H54 (cell line): ENCODE results near the gene FAS.

Source experiments
- DNase-seq: peaks from one replicate; pipeline ENCODE4 v3.0.0; 2011; ENCODE audit warnings: low spot score, mixed read lengths; ENCODE audit not compliant: insufficient read length
- FAIRE-seq: peaks from 3 replicates; lab custom pipeline; 2011; peaks lifted over from hg19 to GRCh38; lab: Jason Lieb, UNC
- POLR2A ChIP-seq: IDR thresholded peaks from 2 replicates; pipeline ENCODE4 v1.6.1; 2011; ENCODE audit warnings: low read depth, mild to moderate bottlenecking, low read length

The FAS gene

GRCh38 chr10:88961266-88961665 is 29.3 kb upstream of the FAS start:
- no peak for DNase-seq
- peak; percentile 27 for FAIRE-seq
- TF ChIP-seq POLR2A: no peak

DNA sequence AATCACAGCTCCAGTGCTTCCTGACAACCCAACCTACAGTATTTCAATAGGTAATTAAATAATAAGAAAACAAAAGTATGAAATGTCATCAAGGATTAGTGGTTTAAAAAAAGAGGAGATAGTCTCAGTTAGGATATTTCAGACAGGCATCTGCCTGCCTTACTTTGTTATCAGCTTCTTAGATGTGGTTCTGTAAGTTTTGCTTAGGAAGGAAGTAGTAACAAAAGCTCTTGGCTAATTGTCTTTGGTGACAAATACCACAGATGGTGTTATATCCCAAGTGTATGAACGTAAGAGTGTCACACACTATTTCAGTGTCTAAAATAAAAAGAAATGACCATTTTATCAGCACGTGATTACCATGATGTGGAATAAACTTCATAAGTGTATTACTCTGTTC is 28.3 kb upstream of the FAS start:
- no peak for TF ChIP-seq POLR2A
- no peak for DNase-seq
- FAIRE-seq: no peak

- FAIRE-seq (no peak), DNase-seq (no peak)
- TF ChIP-seq POLR2A: no peak
These were observed 27.3 kb upstream of the FAS start for GRCh38 chr10:88963318-88963717.

- no peak for DNase-seq
- FAIRE-seq: no peak
- no peak for TF ChIP-seq POLR2A
These were observed 26.2 kb upstream of the FAS start for GRCh38 chr10:88964360-88964759.

- TF ChIP-seq POLR2A: no peak
- no peak for DNase-seq
- FAIRE-seq: no peak
These were observed 25.7 kb upstream of the FAS start for GRCh38 chr10:88964869-88965415.

DNA sequence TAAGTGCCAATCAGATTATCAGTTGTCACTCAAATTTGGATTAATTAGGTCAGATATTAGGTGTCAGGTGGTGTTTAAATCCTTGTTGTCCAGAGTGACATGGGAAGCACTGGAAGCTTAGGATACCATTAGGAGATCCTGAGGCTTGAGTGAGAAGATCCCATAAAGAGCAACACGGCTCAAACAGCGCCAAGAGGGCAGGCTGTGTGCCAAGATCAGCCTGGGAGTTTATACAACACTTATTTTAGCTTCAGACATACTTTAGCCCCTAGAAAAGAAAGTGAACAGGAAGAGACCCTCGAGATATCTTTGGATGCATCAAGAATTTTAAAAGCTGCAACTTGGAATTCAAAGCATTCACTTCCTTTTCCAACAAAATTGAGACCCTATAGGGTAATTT is 23.8 kb upstream of the FAS start:
- FAIRE-seq: peak; percentile 38
- no peak for TF ChIP-seq POLR2A
- DNase-seq: no peak

GRCh38 chr10:88968391-88968790 is 22.2 kb upstream of the FAS start:
- no peak for TF ChIP-seq POLR2A
- DNase-seq: no peak
- no peak for FAIRE-seq

DNA sequence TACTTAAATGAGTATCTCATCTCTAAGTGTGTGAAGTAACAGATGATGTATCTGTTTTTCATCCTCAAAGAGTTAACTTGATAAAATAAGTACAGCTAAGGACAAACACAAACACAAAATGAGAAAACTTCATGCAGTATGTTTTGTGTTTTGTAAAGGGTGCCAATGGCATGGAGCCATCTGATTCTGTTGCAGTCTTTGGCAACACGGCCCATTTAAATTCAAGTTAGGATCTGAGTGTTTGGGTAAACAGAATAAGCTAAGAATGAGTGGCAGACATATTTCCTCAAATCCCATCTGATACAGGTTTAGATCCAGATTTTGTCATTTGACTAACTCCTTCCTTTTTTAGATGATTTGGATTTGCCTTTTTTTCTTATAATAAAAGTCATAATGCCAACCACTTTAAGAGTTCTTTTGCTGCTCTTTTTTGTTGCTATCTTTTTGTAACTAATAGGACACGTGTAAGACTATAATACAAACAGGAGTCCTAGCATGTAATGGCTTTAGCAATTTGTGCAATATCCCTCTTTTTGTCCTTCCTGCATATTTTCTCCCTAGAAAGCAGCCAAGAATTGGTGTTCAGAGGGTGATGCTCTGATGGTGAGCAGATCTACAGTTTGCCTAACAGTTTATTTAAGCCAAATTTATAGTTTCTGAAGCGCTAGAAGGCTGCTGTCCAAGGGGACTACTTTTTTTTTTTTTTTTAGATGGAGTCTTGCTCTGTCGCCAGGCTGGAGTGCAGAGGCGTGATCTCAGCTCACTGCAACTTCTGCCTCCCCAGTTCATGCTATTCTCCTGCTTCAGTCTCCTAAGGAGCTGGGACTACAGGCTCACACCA is 19.2 kb upstream of the FAS start:
- FAIRE-seq (peak; percentile 41), DNase-seq (no peak)
- no peak for TF ChIP-seq POLR2A

GRCh38 chr10:88974012-88974411 is 16.6 kb upstream of the FAS start:
- no peak for TF ChIP-seq POLR2A
- DNase-seq (no peak), FAIRE-seq (peak; percentile 36)

DNA sequence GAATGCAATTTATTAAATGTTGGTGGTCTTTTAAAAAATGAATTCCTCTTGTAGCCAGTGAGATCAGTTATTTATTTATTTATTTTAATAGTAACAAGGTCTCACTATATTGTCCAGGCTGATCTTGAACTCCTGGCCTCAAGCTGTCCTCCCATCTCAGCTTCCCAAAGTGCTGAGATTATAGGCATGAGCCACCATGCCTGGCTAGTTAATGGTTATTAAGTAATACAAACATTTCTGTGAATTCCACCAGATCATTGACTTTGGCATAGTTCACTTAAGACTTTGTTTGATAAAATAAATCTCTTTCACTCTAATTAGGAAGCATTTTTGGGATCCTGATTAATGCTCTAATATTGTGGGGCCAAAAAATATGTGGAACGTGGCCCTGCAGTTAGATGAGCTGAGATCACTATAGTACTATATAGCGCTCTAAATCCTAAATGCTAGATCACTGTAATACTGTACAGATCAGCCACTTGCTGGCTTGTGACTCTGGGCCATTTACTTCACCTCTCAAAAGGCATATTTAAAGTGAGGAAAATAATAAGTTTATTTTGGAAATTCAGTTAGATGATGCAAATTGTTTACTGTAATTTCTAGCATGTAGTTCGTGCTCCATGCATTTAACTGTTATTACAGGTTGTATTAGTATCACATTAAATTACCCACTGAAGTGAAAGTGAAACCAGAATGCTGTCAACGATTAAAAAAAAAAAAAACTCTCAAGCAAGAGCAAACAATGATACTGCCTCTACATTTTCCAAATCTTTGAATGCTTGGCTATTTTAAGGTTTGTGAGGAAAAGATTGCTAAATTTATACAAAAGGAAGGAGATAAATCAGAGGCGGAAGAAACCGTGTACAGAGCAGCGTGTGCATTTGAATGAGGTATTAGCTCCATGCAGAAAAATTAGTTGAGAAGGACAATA is 15.9 kb upstream of the FAS start:
- no peak for DNase-seq
- TF ChIP-seq POLR2A: no peak
- peak; percentile 93 for FAIRE-seq

DNA sequence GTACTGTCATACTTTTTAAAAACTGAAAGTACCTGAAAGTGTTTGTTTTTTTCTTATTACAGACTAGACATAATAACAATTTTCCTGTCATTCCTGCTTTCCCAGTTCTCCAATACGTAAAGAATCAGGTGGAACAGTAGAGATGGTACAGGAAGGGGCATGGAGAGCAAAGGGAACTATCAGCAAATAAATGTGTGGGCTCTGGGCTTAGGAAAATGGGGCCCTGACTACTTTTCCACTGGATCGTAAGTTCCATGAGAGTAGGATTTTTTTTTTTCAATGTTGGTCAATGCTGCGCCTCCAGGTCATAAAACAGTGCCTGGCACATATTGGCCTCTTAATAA is 15.2 kb upstream of the FAS start:
- TF ChIP-seq POLR2A: no peak
- DNase-seq: no peak
- no peak for FAIRE-seq

DNA sequence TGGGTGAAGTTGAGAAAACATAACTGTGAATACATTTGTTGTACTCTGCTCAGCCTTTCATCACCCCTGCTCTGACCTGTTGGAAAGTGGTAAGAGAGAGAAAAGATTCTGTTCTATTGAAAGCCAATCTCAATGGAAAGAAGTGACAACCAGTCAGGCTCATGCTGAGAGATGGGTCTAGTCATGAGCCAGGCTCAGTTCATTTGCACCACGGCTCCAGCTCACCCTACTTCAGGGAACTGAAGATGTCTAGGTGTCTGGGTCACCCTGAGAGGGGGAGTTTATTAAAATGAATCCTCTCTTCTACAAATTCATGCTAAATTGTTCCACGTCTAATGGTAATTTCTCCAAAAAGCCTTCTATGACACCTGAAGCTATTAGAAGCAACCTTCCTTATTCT is 12.1 kb upstream of the FAS start:
- FAIRE-seq (no peak), DNase-seq (no peak)
- TF ChIP-seq POLR2A: no peak

- no peak for TF ChIP-seq POLR2A
- FAIRE-seq: peak; percentile 100
- DNase-seq: peak; percentile 56
These were observed 11.4 kb upstream of the FAS start for GRCh38 chr10:88979153-88979562.

- TF ChIP-seq POLR2A: no peak
- FAIRE-seq: no peak
- DNase-seq: no peak
These were observed 11.0 kb upstream of the FAS start for GRCh38 chr10:88979603-88980002.

DNA sequence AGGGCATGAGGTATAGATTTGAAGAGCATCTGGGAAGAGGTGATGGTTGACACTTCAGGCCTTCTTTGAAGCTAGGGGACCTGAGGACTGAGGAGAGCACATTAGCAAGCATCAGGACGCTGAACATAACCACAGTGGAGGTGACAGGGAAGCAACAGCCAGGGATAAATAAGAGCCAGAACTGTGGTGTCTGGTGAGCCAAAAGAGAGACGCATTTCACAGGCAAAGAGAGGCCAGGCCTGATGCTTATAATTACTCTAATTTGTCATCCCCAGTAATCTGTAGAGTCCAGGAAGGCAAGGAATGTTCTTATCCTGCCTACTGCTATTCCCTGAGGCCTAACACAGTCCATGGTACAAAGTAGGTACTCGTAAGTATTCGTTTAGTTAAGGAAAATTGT is 10.4 kb upstream of the FAS start:
- FAIRE-seq: no peak
- no peak for DNase-seq
- no peak for TF ChIP-seq POLR2A
